ENCODE data around the gene GABRB3. TPM values are rescaled to one million over a fixed set of nuclear protein-coding genes. Genes with fewer than 3 reads are reported as not detected.

GABRB3 gene
- total and polyA plus RNA-seq, 2 of the 8 experiments (the other 6 are each of a cell fraction or from before 2014, with no cell fraction given), result 98.8 to 163 TPM

Other genes starting within 250 kb of the GABRB3 start
- gene GABRA5, start 94.0 kb upstream of the GABRB3 start, total RNA-seq (2021; fragmentation: NEBNext Ultra II Directional; extraction: Animal tissue kit (Norgen Biotek cat#: 25700)), result 14.5 and 15.0 TPM in 2 replicates
- gene GABRA5, start 94.0 kb upstream of the GABRB3 start, polyA plus RNA-seq (2011; rRNA removed), result 27.1 and 29.6 TPM in 2 replicates
- gene GABRG3, start 198.1 kb upstream of the GABRB3 start, total RNA-seq (2021; fragmentation: NEBNext Ultra II Directional; extraction: Animal tissue kit (Norgen Biotek cat#: 25700)), result 0.80 and 1.3 TPM in 2 replicates
- gene GABRG3, start 198.1 kb upstream of the GABRB3 start, polyA plus RNA-seq (2011; rRNA removed), result 0.05 and 0.17 TPM in 2 replicates

All from H1 (cell line).